AG10803 (cell line): Measurements from ENCODE around the gene CYSTM1.
A peak's percentile ranks its signal among the peaks of the same experiment; 100 is the strongest.

Source experiments
- DNase-seq: peaks from one replicate; pipeline ENCODE4 v3.0.0; 2010; ENCODE audit warnings: low read depth
- H3K4me3 ChIP-seq: 2 replicates; pipeline ENCODE4 v1.5.1; 2011; ENCODE audit warnings: mild to moderate bottlenecking, low read length, control low read depth
- TF ChIP-seq, protein P1 (sequence below): conservative IDR thresholded peaks from 2 replicates; pipeline ENCODE4 v1.5.1; 2011; ENCODE audit warnings: mild to moderate bottlenecking, low read length, control low read depth, inconsistent platforms

Gene CYSTM1

GRCh38 chr5:140166911-140167310 is 8.1 kb upstream of the CYSTM1 start:
- no peak overlapping the region for H3K4me3 ChIP-seq
- TF ChIP-seq, protein P1, sequence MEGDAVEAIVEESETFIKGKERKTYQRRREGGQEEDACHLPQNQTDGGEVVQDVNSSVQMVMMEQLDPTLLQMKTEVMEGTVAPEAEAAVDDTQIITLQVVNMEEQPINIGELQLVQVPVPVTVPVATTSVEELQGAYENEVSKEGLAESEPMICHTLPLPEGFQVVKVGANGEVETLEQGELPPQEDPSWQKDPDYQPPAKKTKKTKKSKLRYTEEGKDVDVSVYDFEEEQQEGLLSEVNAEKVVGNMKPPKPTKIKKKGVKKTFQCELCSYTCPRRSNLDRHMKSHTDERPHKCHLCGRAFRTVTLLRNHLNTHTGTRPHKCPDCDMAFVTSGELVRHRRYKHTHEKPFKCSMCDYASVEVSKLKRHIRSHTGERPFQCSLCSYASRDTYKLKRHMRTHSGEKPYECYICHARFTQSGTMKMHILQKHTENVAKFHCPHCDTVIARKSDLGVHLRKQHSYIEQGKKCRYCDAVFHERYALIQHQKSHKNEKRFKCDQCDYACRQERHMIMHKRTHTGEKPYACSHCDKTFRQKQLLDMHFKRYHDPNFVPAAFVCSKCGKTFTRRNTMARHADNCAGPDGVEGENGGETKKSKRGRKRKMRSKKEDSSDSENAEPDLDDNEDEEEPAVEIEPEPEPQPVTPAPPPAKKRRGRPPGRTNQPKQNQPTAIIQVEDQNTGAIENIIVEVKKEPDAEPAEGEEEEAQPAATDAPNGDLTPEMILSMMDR = no peak
- no peak for DNase-seq

GRCh38 chr5:140168371-140168770 is 6.6 kb upstream of the CYSTM1 start:
- DNase-seq = no peak
- TF ChIP-seq, protein P1 = no peak
- no peak overlapping the region for H3K4me3 ChIP-seq

- TF ChIP-seq, protein P1 = no peak; the same call in 1 of the 2 replicates
- DNase-seq = no peak
- no peak overlapping the region for H3K4me3 ChIP-seq
These were observed 5.6 kb upstream of the CYSTM1 start for GRCh38 chr5:140169410-140169809.

GRCh38 chr5:140172483-140172882 is 2.5 kb upstream of the CYSTM1 start:
- H3K4me3 ChIP-seq = no peak overlapping the region
- DNase-seq = no peak
- TF ChIP-seq, protein P1 = no peak

DNA sequence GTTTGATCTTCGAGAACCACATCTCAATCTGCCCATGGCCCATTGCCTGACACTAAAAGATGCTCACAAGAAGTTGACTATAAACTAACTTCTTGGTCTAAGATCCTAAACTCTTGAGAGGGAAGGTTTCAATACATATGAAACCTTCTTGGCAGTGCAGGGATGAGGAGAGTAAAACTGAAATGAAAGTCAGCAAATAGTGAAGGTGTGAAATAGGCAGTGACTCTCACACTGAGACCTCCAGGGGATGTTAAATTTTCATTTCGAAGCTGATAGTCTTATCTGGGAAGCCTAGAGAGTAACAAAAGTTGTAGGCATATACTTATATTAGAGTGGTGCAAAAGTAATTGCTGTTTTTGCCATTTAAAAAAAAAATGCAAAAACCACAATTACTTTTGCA is 974 bp upstream of the CYSTM1 start:
- TF ChIP-seq, protein P1 = no peak
- no peak for DNase-seq
- no peak overlapping the region for H3K4me3 ChIP-seq

DNA sequence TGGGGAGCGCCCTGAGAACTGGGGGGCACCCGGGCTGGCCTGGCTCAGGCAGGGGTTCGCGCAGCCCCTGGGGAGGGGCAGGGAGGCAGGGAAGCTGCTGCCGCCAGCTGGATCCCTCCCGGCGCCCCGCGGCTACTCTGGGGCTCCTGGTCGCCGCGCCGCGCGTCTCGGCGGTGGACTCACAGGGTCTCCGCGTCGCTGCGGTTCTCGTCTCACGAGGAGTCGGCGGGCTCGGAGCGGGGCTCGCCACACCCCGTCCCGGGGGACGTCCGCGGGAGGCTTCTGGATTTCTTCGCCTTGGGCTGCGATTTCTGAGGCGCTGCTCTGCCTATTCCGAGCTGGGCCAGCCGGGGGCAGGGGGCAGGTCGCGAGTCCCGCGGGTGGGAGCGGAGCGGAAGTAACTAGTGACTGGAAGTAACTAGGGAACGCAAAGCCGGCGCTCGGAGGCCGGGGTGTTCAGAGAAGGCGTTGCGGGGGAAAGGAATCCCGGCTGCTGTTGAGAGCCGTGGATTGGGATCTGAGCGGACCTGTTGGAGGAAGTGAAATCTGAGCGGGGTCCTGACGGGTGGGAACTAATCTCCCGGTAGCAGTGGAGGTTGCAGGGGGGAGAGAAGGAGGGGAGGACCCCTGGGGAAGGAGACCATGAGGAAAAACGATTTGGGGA is 511 bp downstream of the CYSTM1 start:
- H3K4me3 ChIP-seq = peak overlapping the region; percentile 86
- TF ChIP-seq, protein P1 = peak; percentile 35
- peak; percentile 75 for DNase-seq

GRCh38 chr5:140176031-140176387 is 1.0 kb downstream of the CYSTM1 start:
- DNase-seq = no peak
- TF ChIP-seq, protein P1 = no peak
- peak overlapping the region; percentile 86 for H3K4me3 ChIP-seq
